Fibroblast of lung (primary cell): ENCODE data around the gene NUP133.

ENCODE experiments used
- EZH2 ChIP-seq: IDR thresholded peaks from 2 replicates; pipeline ENCODE4 v1.5.1; 2012; ENCODE audit warnings: low read length, control low read depth, mild to moderate bottlenecking; ENCODE audit errors: missing control alignments
- TF ChIP-seq, protein P1 (sequence below), 2 donors: IDR thresholded peaks in 1 of 2; conservative IDR thresholded peaks in 1 of 2; 1 replicate in 1 of 2; 2 replicates in 1 of 2; pipeline ENCODE4 v1.5.1; 2011 to 2012; ENCODE audit warnings: low read length in 2 of 2, control low read depth in 1 of 2, inconsistent platforms in 1 of 2, low read depth in 1 of 2, mild to moderate bottlenecking in 1 of 2

DNA sequence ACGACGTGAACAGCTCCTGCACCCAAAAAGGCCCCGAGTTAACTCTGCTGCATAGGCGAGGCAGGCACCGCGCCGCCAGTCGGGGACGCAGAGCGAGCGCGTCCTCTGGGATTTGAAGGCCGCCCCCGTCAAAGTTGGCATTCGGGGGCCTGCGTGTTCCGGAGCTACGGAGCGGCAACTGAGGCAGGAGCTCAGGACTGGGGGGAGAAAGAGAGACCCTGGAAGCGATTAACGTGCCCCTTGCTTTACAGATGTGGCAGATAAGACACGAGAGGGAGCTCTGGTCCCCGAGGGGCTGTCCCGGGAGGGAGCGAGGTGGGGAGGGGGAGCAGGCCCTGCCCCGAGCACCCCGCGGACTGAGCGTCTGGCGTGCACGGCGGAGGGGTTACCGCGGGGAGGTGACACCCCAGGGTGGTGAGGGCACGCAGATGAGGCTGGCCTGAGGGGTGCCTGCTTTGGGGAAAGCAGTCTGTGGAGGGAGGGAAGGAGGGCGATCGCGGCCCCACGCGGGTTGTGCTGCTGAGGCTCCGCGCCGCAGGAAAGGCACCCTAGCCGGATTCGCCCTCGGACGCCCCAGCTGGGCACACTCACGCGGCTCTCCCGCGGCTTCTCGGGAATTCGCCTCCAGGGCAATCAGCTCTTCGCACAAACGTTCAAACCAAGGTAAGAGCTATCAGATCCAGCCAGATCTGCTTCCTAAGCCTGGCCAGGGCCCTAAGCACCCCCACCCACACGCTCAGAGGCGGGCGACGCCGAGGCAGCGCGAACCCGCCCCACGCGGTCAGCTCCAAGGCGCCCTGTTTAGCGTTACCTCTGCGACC is 100.7 kb downstream of the NUP133 start:
- TF ChIP-seq, protein P1, sequence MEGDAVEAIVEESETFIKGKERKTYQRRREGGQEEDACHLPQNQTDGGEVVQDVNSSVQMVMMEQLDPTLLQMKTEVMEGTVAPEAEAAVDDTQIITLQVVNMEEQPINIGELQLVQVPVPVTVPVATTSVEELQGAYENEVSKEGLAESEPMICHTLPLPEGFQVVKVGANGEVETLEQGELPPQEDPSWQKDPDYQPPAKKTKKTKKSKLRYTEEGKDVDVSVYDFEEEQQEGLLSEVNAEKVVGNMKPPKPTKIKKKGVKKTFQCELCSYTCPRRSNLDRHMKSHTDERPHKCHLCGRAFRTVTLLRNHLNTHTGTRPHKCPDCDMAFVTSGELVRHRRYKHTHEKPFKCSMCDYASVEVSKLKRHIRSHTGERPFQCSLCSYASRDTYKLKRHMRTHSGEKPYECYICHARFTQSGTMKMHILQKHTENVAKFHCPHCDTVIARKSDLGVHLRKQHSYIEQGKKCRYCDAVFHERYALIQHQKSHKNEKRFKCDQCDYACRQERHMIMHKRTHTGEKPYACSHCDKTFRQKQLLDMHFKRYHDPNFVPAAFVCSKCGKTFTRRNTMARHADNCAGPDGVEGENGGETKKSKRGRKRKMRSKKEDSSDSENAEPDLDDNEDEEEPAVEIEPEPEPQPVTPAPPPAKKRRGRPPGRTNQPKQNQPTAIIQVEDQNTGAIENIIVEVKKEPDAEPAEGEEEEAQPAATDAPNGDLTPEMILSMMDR (conservative IDR thresholded peaks at IDR 0.05 in 1 of 2, IDR thresholded peaks at IDR 0.05 in 1 of 2; ENCODE audit: low read depth in 1 of 2, low read length in 2 of 2): no peak
- peak; percentile 71 for TF ChIP-seq EZH2
